KBM-7 (cell line): ENCODE results near the gene MRPL45.

Source experiments
- DNase-seq: peaks from one replicate; pipeline ENCODE4 v3.0.0-alpha.2; 2015
- in situ Hi-C: fragments of 300-500 bp; cut with MboI; formaldehyde crosslinking; loops from 2 replicates; pipeline ENCODE4 v1.14.3; 2020; ENCODE audit warnings: low sequenced_read_pairs, low pct_unique_long_range_greater_than_20kb, mixed read lengths

The MRPL45 gene

GRCh38 chr17:38364741-38365140 is 67.8 kb downstream of the MRPL45 start:
- in situ Hi-C loops: no loop called here
- DNase-seq: no peak

- in situ Hi-C loops: no loop called here
- DNase-seq: no peak
Observed at GRCh38 chr17:38369124-38369886, 72.3 kb downstream of the MRPL45 start.
